M059J (cell line): ENCODE results near the gene ARFGAP1. TPM values are rescaled to one million over a fixed set of nuclear protein-coding genes. Genes with fewer than 3 reads are reported as not detected.

Source experiments
- DNase-seq: peaks from one replicate; pipeline ENCODE4 v3.0.0-alpha.2; 2012; ENCODE audit warnings: low read depth
- total RNA-seq: library from RNA; depleted of rRNA; stranded (reverse); fragments of >200 nt; shearing (Covaris generic); gene quantifications from 2 replicates; pipeline ENCODE4 v1.2.3, GENCODE V29; 2014

Gene ARFGAP1
- total RNA-seq, 1 experiment from 2014 or later: 78.1 TPM

- DNase-seq: no peak
Measured at GRCh38 chr20:63240004-63240403, 32.6 kb upstream of the ARFGAP1 start.

- no peak for DNase-seq
Measured at GRCh38 chr20:63241272-63241671, 31.3 kb upstream of the ARFGAP1 start.

- DNase-seq: no peak
Measured at GRCh38 chr20:63242736-63243135, 29.9 kb upstream of the ARFGAP1 start.

GRCh38 chr20:63243604-63244247 lies 28.9 kb upstream of the ARFGAP1 start:
- DNase-seq: no peak

GRCh38 chr20:63244468-63244867 lies 28.1 kb upstream of the ARFGAP1 start:
- DNase-seq: no peak

- peak; percentile 32 for DNase-seq
Measured at GRCh38 chr20:63246490-63247288, 25.9 kb upstream of the ARFGAP1 start.

GRCh38 chr20:63247671-63248228 lies 24.9 kb upstream of the ARFGAP1 start:
- no peak for DNase-seq

GRCh38 chr20:63248835-63249591 lies 23.6 kb upstream of the ARFGAP1 start:
- no peak for DNase-seq

- DNase-seq: no peak
Measured at GRCh38 chr20:63249891-63250290, 22.7 kb upstream of the ARFGAP1 start.

GRCh38 chr20:63251350-63251749 lies 21.3 kb upstream of the ARFGAP1 start:
- DNase-seq: peak; percentile 43

GRCh38 chr20:63252284-63252711 lies 20.3 kb upstream of the ARFGAP1 start:
- no peak for DNase-seq

- no peak for DNase-seq
Measured at GRCh38 chr20:63253065-63253437, 19.6 kb upstream of the ARFGAP1 start.

GRCh38 chr20:63253438-63254231 lies 19.0 kb upstream of the ARFGAP1 start:
- DNase-seq: no peak

- DNase-seq: no peak
Measured at GRCh38 chr20:63254232-63254605, 18.4 kb upstream of the ARFGAP1 start, which contains the start of gene NKAIN4. Gene NKAIN4 (minus strand): TSS chr20:63254463. CDS start chr20:63254450, 13 bp downstream.

- no peak for DNase-seq
Measured at GRCh38 chr20:63254606-63255384, 17.8 kb upstream of the ARFGAP1 start.

- no peak for DNase-seq
Measured at GRCh38 chr20:63255931-63256704, 16.5 kb upstream of the ARFGAP1 start.

GRCh38 chr20:63256954-63257353 lies 15.7 kb upstream of the ARFGAP1 start:
- no peak for DNase-seq

- no peak for DNase-seq
Measured at GRCh38 chr20:63257629-63258028, 15.0 kb upstream of the ARFGAP1 start.

GRCh38 chr20:63258781-63259180 lies 13.8 kb upstream of the ARFGAP1 start:
- no peak for DNase-seq
